Measurements from ENCODE around the gene MAP3K8.

The MAP3K8 gene

DNA sequence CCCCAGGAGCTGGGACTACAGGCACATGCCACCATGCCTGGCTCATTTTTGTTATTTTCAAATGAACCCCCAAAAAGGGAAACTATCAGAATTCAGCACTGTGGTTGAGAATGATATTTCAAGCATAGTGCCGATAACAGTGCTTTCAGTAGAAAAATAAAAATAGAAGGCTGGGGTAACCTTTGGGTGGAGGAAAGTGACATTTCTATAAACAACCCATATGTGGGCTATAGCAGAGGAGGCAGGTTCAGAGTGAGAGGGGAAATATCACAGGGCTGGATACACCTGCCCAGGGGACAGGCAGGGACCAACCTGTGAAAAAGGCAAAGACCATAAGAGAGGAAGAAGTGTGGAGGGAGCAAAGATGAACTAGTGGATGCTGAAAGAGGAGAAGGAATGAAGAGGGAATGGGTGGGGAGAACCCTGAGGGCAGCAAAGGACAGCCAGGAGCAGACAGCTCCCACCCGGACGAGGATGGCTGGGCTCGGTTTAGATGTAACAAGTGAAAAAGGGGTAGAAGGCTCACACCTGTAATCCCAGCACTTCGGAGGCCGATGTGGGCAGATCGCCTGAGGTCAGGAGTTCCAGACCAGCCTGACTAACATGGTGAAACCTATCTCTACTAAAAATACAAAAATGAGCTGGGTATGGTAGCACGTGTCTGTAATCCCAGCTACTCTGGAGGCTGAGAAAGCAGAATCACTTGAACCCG, 56.5 kb downstream of the MAP3K8 start:
- DNase-seq: no peak

- DNase-seq: no peak
Measured at GRCh38 chr10:30491204-30491915, 57.4 kb downstream of the MAP3K8 start.

- DNase-seq: no peak
Measured at GRCh38 chr10:30491916-30492515, 58.0 kb downstream of the MAP3K8 start.

DNA sequence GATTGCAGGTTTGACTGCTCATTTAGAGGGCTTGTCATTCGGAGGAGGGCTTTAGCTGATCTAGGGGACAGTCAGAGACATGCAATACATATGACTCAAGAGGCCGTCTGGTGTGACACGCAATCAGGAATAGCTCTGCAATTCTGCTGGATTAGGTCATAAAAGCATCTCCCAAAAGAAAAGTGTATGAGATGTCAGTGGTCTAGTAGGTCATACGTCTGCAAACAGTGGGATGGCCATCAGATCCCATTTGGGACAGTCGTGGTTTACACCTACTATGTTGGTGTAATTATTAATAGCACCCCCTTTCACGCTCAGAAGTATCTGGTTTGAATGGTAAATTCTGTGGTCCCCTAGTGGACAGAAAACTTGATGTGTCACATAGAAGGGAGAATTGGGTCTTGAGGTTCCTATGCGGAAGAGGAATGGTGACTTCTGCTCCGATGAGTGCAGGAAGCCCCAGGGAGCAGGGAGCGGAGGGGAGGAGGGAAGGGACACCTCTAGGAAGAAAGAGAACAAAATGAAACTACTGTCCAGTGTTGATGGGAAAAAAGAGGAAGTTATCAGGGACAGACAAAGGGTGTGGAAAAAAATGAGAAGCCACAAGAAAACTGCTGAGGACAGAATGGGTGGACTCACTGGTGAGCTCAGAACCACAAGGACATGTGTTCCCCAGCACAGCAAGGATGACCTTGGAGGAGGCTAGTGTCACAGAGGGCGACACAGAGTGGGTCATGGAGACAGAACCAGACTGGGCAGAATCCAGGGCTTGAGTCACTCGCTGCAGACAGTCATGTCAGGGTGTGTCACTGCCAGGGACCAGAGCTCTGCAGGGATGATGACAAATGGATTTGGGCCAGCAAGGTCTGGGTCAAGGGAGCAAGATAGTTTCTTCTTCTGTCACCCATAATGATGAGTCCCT, 59.9 kb downstream of the MAP3K8 start:
- peak in 18 of 56 donors; percentile 2 to 27 (median 6) for DNase-seq

DNA sequence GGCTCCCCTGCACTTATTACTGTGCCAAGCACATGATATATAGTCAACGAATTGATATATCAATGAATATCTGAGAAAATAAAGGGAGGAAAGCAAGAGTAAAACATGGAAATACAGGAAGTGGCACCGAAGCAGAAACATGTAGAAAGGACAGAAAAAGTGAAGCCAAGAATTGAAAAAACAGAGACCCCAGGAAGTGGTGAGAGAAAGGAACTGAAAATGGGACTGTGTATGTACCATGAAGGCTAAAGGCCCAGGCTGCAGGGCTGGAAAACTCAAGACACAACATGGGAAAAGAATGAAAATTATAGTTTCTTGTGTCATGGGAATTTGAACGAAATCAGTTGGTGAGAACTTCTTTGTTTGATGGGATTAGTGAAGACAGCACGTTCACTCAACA, 60.6 kb downstream of the MAP3K8 start:
- DNase-seq: no peak

DNA sequence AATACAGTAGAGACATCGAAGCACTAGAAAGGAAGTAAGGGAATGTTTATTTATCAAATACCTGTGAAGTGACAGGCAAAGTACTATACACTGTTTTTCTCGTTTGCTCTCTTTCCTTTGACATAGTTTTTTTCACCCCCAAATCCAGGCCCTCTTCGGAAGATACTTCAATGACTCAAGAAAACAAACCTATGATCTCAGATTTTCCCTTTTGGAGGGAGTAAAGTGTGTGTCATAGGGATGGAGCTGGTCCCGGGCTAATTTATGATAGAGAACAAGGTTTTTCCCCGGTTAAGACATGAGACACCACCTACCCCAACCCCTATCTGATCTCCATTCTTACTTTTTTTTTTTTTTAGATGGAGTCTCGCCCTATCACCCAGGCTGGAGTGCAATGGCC, 61.7 kb downstream of the MAP3K8 start:
- no peak for DNase-seq

- no peak for DNase-seq
Measured at GRCh38 chr10:30499816-30500215, 65.8 kb downstream of the MAP3K8 start.

DNA sequence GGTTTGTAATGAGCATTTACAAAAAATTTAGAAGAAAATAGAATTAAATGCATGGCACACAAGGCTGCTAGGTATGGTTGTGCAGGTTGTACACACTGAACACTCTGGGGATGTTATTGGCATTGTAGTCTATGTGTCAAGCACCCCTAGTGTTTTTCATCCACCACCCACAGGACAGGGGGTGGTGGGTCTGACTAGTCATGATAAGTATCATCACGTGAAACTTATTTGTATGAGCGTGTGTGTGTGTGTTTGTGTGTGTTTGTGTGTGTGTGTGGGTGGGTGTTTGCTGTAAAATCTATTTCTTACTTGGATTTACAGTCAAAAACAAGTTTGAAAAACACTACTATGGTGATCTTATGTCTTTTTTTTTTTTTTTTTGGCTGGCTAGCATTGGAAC, 66.5 kb downstream of the MAP3K8 start:
- no peak for DNase-seq

GRCh38 chr10:30500963-30501504, 67.0 kb downstream of the MAP3K8 start:
- no peak for DNase-seq

DNA sequence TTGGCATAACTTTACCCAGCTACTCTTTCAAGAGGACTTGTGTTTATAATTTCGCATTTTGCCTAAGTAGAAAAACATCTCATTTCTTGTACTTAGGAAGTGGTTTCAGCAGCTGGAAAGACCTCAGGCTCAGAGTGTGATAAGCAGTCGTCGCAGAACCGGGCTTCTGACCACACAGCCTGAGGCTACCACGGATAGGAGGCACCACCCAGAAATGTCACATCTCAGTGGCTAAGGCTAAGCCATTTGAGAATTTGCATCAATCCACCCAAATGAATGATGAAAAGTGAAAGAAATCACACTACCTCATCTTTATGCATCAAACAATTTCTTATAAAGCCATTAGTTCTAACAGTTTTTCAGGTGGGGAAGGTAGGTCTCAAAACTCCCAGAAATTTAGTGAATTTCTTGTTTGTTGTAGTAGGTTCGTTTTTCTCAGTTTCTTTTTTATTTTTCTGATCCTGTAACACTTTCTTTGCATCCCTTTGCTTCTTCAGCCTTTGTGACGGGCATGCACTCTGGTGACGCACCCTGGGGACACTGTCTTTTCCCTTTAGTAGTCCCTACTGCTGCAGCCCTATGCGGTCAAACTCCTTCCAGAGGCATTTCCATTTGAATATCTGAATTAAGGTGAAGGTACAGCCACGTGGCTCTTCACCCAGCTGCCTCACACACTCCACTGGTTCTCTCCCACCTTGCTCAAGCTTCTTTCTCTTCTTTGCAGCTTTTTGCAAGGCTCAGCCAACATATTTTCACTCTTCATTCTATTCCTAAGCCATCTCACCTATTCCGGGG, 68.5 kb downstream of the MAP3K8 start:
- DNase-seq: peak in 1 of 56 donors; percentile 1

- no peak for DNase-seq
Measured at GRCh38 chr10:30503700-30504266, 69.8 kb downstream of the MAP3K8 start.

DNA sequence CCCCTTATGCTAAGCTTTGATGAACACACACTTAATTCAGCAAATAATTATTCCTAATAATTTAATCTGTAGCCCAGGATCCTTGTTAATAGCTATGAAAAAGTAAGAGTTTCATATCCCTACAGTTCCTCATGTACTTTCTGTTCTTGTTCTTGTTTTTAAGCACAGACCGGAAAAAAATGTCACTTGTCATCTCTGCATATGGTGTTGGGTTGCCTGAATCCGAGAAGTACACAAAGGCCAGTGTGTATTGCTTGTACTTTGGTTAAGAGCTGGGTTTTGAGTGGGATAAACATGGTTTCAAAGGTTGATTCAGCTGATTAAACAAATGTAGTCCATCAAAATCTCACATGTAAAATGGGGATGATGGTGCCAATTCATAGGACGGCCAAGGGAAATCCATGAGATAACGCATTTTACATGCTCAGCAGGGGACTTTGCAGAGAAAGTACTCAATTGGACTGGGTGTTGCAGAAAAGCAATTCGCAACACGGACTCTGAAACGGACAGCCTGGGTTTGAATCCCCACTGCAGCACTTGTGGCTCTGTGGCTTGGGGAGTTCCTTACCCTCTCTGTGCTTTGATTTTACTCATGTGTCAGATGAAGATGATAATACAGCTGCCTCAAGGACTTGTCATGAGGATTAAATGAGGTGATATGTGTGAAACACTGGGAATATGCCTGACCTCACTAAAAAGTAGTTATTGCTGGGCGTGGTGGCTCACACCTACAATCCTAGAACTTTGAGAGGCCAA, 71.7 kb downstream of the MAP3K8 start:
- DNase-seq: no peak

GRCh38 chr10:30509508-30509907, 75.5 kb downstream of the MAP3K8 start:
- DNase-seq: no peak

- DNase-seq: no peak
Measured at GRCh38 chr10:30510184-30510931, 76.4 kb downstream of the MAP3K8 start.

- no peak for DNase-seq
Measured at GRCh38 chr10:30510932-30511700, 77.1 kb downstream of the MAP3K8 start.

All from nucleus accumbens (tissue), 56 donors.